K562 (cell line): Measurements from ENCODE around the gene AHCY. TPM values are rescaled to one million over a fixed set of nuclear protein-coding genes. Genes with fewer than 3 reads are reported as not detected.

Experiments used
- CBFA2T3 ChIP-seq: fragments of 450-650 bp; IDR thresholded peaks from 2 replicates; pipeline ENCODE4 v1.6.1; 2017
- CBFB ChIP-seq: sonication (generic); formaldehyde crosslinking; IDR thresholded peaks from 2 replicates; pipeline ENCODE4 v1.4.0; 2020; ENCODE audit warnings: mild to moderate bottlenecking, missing genetic modification reagents
- GTF2F1 ChIP-seq: IDR thresholded peaks from 2 replicates; pipeline ENCODE4 v1.6.1; 2011; ENCODE audit warnings: low read depth, low read length, improper control_type of control experiment
- NRF1 ChIP-seq, 2 experiments: fragments of 450-650 bp; IDR thresholded peaks in 1 of 2; conservative IDR thresholded peaks in 1 of 2; 2 replicates each; pipeline ENCODE4 v1.6.1; 2014; ENCODE audit warnings: mild to moderate bottlenecking in 2 of 2
- POLR2G ChIP-seq: fragments of 200-400 bp; formaldehyde crosslinking; IDR thresholded peaks from 2 replicates; pipeline ENCODE4 v1.6.1; 2017; ENCODE audit warnings: low read depth, mild to moderate bottlenecking, antibody characterized with exemption, low read length, moderate library complexity
- SPI1 ChIP-seq: IDR thresholded peaks from 2 replicates; pipeline ENCODE4 v1.6.1; 2011; ENCODE audit warnings: low read depth, low read length, control low read depth, borderline replicate concordance
- SUPT5H ChIP-seq: fragments of 450-650 bp; IDR thresholded peaks from 2 replicates; pipeline ENCODE4 v1.6.1; 2016
- ZBTB7A ChIP-seq: IDR thresholded peaks from 2 replicates; pipeline ENCODE4 v1.6.1; 2011; ENCODE audit warnings: low read depth, mild to moderate bottlenecking, low read length, moderate library complexity, borderline replicate concordance; ENCODE audit not compliant: control insufficient read depth
- ZNF583 ChIP-seq: fragments of 250-450 bp; sonication (Bioruptor Pico); IDR thresholded peaks from 2 replicates; pipeline ENCODE4 v1.4.0; 2020
- polyA plus RNA-seq, 8 experiments: library from polyadenylated mRNA; depleted of rRNA in 4 of 8; stranded (reverse) in 5 of 8; unstranded in 3 of 8; fragments of >200 nt; fragmentation: Nextera tagmentation in 2 of 8; fragmentation: Illumina TruSeq in 1 of 8; extraction: Ambion mirVana in 2 of 8; extraction: Trizol in 1 of 8; gene quantifications; 2 replicates each; pipeline versions ENCODE4 v1.2.1 to v1.2.3, GENCODE V29; 2011 to 2014; ENCODE audit warnings: inconsistent platforms in 1 of 8, missing spikeins in 1 of 8
- total RNA-seq, 7 experiments: library from RNA; depleted of rRNA in 6 of 7; stranded (reverse); fragments of >200 nt in 6 of 7; fragmentation: Illumina TruSeq in 2 of 7; extraction: Trizol in 2 of 7; gene quantifications; 2 replicates each; pipeline versions ENCODE4 v1.2.1 to v1.2.3, GENCODE V29; 2011 to 2021; ENCODE audit warnings: low replicate concordance in 1 of 7
- TF ChIP-seq, protein P1 (sequence below): fragments of 150-350 bp; IDR thresholded peaks from 2 replicates; pipeline ENCODE4 v1.6.1; 2014; ENCODE audit warnings: low read depth, mild to moderate bottlenecking, low read length, borderline replicate concordance
- TF ChIP-seq, protein P2 (sequence below): sonication (generic); formaldehyde crosslinking; IDR thresholded peaks from 2 replicates; pipeline ENCODE4 v1.5.0; 2020; ENCODE audit warnings: missing genetic modification reagents
- TF ChIP-seq, protein P3 (sequence below): fragments of 250-450 bp; sonication (Bioruptor Pico); IDR thresholded peaks from 2 replicates; pipeline ENCODE4 v1.9.0; 2021; ENCODE audit warnings: mild to moderate bottlenecking, inconsistent platforms
- TF ChIP-seq, protein P4 (sequence below): fragments of 250-450 bp; sonication (Bioruptor Pico); IDR thresholded peaks from 2 replicates; pipeline ENCODE4 v1.8.0; 2022; ENCODE audit warnings: moderate library complexity, mild to moderate bottlenecking, inconsistent platforms

The AHCY gene
- total and polyA plus RNA-seq, 9 of the 15 experiments (the other 6 are each of a cell fraction or from before 2014, with no cell fraction given), result 82.5 to 269 (median 190) TPM

DNA sequence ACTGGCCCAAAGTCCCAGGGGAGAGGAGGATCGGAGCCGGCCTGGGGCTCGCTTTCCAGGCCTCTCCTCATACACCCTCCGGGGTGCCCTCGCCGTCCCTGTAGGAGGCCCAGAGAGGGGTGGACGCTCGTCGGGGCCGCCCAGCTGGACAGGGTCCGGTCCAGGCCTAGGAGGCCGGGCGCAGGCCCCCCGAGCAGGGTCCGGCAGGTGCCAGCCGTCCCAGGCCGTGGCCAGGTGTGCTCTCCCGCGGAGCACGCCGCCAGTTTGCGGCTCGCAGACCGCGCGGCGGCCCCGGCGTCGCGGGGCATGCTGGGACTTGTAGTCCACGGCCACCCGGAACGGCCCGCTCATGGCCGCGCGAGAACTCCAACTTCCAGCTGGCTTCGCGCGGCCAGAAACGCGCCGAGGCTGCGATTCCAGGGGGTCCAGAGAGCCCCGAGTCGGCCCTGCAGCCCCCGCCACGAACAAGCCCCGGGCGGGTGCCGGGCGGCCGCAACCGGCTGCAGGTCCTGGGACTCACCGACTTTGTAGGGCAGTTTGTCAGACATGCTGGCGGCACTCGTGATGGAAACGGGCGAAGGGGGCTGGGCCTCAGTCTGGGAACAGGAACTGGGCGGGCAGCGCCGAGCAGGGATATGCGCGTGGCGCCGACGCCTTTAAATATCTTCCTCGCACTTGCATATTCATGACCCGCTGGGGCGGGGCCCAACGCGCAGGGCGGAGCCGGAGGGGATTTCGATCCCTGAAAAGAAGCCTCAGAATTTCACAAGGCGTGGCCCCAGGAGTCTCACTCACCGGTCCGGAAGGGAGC is at the start of gene AHCY (continued):
- TF ChIP-seq, protein P1, sequence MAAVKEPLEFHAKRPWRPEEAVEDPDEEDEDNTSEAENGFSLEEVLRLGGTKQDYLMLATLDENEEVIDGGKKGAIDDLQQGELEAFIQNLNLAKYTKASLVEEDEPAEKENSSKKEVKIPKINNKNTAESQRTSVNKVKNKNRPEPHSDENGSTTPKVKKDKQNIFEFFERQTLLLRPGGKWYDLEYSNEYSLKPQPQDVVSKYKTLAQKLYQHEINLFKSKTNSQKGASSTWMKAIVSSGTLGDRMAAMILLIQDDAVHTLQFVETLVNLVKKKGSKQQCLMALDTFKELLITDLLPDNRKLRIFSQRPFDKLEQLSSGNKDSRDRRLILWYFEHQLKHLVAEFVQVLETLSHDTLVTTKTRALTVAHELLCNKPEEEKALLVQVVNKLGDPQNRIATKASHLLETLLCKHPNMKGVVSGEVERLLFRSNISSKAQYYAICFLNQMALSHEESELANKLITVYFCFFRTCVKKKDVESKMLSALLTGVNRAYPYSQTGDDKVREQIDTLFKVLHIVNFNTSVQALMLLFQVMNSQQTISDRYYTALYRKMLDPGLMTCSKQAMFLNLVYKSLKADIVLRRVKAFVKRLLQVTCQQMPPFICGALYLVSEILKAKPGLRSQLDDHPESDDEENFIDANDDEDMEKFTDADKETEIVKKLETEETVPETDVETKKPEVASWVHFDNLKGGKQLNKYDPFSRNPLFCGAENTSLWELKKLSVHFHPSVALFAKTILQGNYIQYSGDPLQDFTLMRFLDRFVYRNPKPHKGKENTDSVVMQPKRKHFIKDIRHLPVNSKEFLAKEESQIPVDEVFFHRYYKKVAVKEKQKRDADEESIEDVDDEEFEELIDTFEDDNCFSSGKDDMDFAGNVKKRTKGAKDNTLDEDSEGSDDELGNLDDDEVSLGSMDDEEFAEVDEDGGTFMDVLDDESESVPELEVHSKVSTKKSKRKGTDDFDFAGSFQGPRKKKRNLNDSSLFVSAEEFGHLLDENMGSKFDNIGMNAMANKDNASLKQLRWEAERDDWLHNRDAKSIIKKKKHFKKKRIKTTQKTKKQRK, result no peak
- TF ChIP-seq SPI1 (peak; percentile 89), CBFB (CRISPR knock-in tag) (no peak), CBFA2T3 (no peak), ZNF583 (CRISPR knock-in tag) (0 out of 2 replicates have a peak, but pooled peaks have one; percentile 59), NRF1 (conservative IDR thresholded peaks at IDR 0.05 in 1 of 2, IDR thresholded peaks at IDR 0.05 in 1 of 2) (peak; percentile 92 to 93), POLR2G (peak; percentile 94), GTF2F1 (peak; percentile 89; the same call in 1 of the 2 replicates), ZBTB7A (peak; percentile 85), SUPT5H (peak; percentile 81)
- TF ChIP-seq, protein P2, sequence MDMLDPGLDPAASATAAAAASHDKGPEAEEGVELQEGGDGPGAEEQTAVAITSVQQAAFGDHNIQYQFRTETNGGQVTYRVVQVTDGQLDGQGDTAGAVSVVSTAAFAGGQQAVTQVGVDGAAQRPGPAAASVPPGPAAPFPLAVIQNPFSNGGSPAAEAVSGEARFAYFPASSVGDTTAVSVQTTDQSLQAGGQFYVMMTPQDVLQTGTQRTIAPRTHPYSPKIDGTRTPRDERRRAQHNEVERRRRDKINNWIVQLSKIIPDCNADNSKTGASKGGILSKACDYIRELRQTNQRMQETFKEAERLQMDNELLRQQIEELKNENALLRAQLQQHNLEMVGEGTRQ (CRISPR knock-in tag), result 0 out of 2 replicates have a peak, but pooled peaks have one; percentile 11
- TF ChIP-seq, protein P3, sequence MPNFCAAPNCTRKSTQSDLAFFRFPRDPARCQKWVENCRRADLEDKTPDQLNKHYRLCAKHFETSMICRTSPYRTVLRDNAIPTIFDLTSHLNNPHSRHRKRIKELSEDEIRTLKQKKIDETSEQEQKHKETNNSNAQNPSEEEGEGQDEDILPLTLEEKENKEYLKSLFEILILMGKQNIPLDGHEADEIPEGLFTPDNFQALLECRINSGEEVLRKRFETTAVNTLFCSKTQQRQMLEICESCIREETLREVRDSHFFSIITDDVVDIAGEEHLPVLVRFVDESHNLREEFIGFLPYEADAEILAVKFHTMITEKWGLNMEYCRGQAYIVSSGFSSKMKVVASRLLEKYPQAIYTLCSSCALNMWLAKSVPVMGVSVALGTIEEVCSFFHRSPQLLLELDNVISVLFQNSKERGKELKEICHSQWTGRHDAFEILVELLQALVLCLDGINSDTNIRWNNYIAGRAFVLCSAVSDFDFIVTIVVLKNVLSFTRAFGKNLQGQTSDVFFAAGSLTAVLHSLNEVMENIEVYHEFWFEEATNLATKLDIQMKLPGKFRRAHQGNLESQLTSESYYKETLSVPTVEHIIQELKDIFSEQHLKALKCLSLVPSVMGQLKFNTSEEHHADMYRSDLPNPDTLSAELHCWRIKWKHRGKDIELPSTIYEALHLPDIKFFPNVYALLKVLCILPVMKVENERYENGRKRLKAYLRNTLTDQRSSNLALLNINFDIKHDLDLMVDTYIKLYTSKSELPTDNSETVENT (CRISPR knock-in tag), result 0 out of 2 replicates have a peak, but pooled peaks have one; percentile 42
- TF ChIP-seq, protein P4, sequence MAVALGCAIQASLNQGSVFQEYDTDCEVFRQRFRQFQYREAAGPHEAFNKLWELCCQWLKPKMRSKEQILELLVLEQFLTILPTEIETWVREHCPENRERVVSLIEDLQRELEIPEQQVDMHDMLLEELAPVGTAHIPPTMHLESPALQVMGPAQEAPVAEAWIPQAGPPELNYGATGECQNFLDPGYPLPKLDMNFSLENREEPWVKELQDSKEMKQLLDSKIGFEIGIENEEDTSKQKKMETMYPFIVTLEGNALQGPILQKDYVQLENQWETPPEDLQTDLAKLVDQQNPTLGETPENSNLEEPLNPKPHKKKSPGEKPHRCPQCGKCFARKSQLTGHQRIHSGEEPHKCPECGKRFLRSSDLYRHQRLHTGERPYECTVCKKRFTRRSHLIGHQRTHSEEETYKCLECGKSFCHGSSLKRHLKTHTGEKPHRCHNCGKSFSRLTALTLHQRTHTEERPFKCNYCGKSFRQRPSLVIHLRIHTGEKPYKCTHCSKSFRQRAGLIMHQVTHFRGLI (CRISPR knock-in tag), result no peak
